LNCaP clone FGC (cell line): ENCODE measurements around the gene ATAD2B.

Source experiments
- DNase-seq: peaks from one replicate; pipeline ENCODE4 v3.0.0-alpha.2; 2011; ENCODE audit warnings: low read depth
- H3K4me3 ChIP-seq: 2 replicates; pipeline ENCODE4 v1.5.1; 2011; ENCODE audit warnings: mild to moderate bottlenecking, low read depth, low read length, control low read depth
- TF ChIP-seq, protein P1 (sequence below): IDR thresholded peaks from 2 replicates; pipeline ENCODE4 v1.5.1; 2012; ENCODE audit warnings: mild to moderate bottlenecking; ENCODE audit not compliant: control insufficient read depth, insufficient read depth; ENCODE audit errors: extremely low read depth

The ATAD2B gene

GRCh38 chr2:23915327-23915726, 11.6 kb downstream of the ATAD2B start:
- TF ChIP-seq, protein P1, sequence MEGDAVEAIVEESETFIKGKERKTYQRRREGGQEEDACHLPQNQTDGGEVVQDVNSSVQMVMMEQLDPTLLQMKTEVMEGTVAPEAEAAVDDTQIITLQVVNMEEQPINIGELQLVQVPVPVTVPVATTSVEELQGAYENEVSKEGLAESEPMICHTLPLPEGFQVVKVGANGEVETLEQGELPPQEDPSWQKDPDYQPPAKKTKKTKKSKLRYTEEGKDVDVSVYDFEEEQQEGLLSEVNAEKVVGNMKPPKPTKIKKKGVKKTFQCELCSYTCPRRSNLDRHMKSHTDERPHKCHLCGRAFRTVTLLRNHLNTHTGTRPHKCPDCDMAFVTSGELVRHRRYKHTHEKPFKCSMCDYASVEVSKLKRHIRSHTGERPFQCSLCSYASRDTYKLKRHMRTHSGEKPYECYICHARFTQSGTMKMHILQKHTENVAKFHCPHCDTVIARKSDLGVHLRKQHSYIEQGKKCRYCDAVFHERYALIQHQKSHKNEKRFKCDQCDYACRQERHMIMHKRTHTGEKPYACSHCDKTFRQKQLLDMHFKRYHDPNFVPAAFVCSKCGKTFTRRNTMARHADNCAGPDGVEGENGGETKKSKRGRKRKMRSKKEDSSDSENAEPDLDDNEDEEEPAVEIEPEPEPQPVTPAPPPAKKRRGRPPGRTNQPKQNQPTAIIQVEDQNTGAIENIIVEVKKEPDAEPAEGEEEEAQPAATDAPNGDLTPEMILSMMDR, result no peak
- no peak overlapping the region for H3K4me3 ChIP-seq
- DNase-seq, result no peak

DNA sequence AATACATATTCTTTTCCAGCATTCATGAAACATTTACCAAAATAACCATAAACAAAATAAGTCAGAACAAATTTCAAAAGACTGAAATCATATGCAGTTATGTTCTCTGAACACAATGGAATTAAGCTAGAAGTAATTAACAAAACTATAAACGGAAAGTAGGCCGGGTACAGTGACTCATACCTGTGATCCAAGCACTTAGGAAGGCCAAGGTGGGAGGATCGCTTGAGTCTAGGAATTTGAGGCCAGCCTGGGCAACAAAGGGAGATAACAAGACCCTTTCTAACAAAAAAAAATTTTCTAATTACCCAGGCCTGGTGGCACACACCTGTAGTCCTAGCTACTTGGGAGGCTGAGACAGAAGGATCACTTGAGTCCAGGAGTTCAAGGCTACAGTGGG, 14.9 kb downstream of the ATAD2B start:
- H3K4me3 ChIP-seq, result no peak overlapping the region
- no peak for DNase-seq
- TF ChIP-seq, protein P1, result no peak

- DNase-seq, result no peak
- TF ChIP-seq, protein P1, result no peak
- H3K4me3 ChIP-seq, result no peak overlapping the region
These were observed 21.8 kb downstream of the ATAD2B start for GRCh38 chr2:23905155-23905554.

- H3K4me3 ChIP-seq, result no peak overlapping the region
- no peak for DNase-seq
- TF ChIP-seq, protein P1, result no peak
These were observed 22.2 kb downstream of the ATAD2B start for GRCh38 chr2:23904692-23905091.

DNA sequence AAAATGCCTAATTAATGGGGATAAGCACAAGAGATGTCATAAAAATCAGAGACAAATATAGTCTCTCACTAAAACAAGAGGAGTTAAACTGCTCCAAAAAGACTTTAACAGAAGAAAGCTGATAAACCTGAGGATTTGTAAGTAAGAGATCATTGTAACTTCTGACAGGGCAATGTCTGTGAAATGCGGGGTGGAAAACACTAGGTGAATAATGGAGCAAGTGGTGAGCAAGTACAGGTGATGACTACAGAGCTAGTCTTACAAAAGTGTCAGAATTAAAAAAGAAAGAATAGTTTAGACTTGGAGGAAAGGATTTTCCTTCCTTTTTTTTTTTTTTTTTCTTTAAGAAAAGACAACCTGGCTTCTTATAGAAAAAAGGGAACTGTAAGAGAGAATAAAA, 22.7 kb downstream of the ATAD2B start:
- no peak overlapping the region for H3K4me3 ChIP-seq
- TF ChIP-seq, protein P1, result no peak
- no peak for DNase-seq

DNA sequence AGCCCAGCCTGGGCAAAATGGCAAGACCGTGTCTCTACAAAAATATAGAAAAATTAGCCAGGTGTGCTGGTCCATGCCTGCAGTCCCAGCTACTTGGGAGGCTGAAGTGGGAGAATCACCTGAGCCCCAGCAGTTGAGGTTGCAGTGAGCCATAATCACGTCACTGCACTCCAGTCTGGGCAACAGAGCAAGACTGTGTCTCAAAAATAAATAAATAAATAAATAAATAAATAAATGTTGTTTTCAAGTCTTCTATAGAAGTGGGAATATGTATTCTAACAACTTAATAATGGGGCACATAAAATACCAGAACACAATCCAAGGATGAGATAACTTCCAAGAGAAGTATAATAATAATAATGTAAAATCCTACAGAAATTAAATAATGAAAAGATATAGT, 23.9 kb downstream of the ATAD2B start:
- no peak for DNase-seq
- TF ChIP-seq, protein P1, result no peak
- H3K4me3 ChIP-seq, result no peak overlapping the region

DNA sequence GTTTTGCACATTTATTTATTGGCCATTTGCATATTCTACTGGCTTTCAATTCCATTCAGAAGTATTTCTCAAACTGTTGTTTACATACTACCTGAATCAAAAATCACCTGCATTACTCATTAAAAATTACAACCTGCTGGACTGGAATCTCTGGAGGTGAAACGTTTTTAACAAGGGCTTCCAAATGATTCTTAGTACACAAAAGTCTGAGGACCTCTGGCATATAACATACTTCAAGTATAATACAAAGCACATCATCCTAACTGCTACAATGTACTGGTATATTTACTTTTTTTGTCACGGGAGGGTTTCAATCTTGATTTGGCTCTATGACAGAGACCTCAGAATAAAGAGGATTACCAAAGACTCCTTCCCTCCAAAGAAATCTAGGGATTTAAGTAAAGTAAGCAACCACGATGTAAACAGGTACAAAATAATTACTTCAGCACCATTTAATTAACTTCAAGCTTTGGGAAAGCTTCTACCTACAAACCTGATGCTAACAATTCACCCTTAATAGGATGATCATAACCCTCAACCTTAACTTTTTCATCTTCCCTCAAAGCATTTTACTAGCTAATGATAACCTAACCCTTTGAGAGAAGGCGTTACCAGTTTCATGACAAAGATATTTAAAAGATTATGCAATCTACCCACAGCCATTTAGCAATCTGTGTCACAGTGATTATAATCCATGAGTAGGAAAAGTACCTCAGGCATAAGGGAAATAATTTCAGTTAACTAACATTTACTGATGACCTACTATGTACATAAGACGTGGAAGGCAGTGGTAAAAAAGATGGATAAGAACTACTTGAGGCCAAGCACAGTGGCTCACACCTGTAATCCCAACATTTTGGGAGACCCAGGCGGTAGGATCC, 24.7 kb downstream of the ATAD2B start:
- DNase-seq, result peak; percentile 91
- TF ChIP-seq, protein P1, result no peak
- H3K4me3 ChIP-seq, result no peak overlapping the region
